Endothelial cell of umbilical vein (primary cell): ENCODE results near the gene PCGF5. TPM values are rescaled to one million over a fixed set of nuclear protein-coding genes. Genes with fewer than 3 reads are reported as not detected.

Experiments used
- Bru-seq: library from RNA; stranded (reverse); fragments of 400-500 nt; gene quantifications from one replicate; lab custom pipeline; 2021; lab: Mats Ljungman, UMichigan
- BruChase-seq, 2 experiments: library from RNA; stranded (reverse); fragments of 400-500 nt; gene quantifications; one replicate each; lab custom pipeline; 2021; lab: Mats Ljungman, UMichigan
- BruUV-seq: library from RNA; stranded (reverse); fragments of 400-500 nt; replicated peaks from 2 replicates; lab custom pipeline; 2021; lab: Mats Ljungman, UMichigan
- CTCF ChIA-PET: fragments of 300-600, 350-600 bp; sonication (Branson Sonifier 250); formaldehyde crosslinking; loops from one replicate; lab custom pipeline; 2021; ENCODE audit warnings: antibody characterized with exemption, inconsistent platforms; lab: Charles Lee
- POLR2A ChIA-PET: fragments of 300-600, 350-600 bp; sonication (Branson Sonifier 250); formaldehyde crosslinking; loops from one replicate; lab custom pipeline; 2021; ENCODE audit warnings: antibody characterized with exemption, inconsistent platforms; lab: Charles Lee
- DNase-seq: peaks from one replicate; pipeline ENCODE4 v3.0.0-alpha.2; 2011; ENCODE audit warnings: low read depth, low spot score
- FAIRE-seq: peaks from 2 replicates; lab custom pipeline; 2011; peaks lifted over from hg19 to GRCh38; lab: Jason Lieb, UNC
- H2AFZ ChIP-seq: 2 replicates; pipeline ENCODE4 v1.6.0; 2012; ENCODE audit warnings: low read depth, low read length, control low read depth, inconsistent platforms
- H3K27ac ChIP-seq: 2 replicates; pipeline ENCODE4 v1.5.1; 2011; ENCODE audit warnings: low read depth, mild to moderate bottlenecking, control low read depth, low read length, moderate library complexity; ENCODE audit not compliant: insufficient read depth
- H3K27me3 ChIP-seq, 2 experiments: 2 replicates each; pipeline versions ENCODE4 v1.6.0 to v1.6.1; 2011; ENCODE audit warnings: low read length in 2 of 2, mixed read lengths in 1 of 2; ENCODE audit not compliant: control insufficient read depth in 2 of 2, insufficient read depth in 2 of 2
- H3K36me3 ChIP-seq, 2 experiments: 2 replicates in 1 of 2; 3 replicates in 1 of 2; pipeline ENCODE4 v1.5.1; 2011; ENCODE audit warnings: low read length in 2 of 2, mild to moderate bottlenecking in 1 of 2, moderate library complexity in 1 of 2; ENCODE audit not compliant: control insufficient read depth in 2 of 2, insufficient read depth in 2 of 2; ENCODE audit errors: extremely low read depth in 1 of 2
- H3K4me1 ChIP-seq: 3 replicates; pipeline ENCODE4 v1.5.1; 2011; ENCODE audit warnings: mild to moderate bottlenecking, low read length; ENCODE audit not compliant: control insufficient read depth, insufficient read depth; ENCODE audit errors: extremely low read depth
- H3K4me2 ChIP-seq: 2 replicates; pipeline ENCODE4 v1.6.1; 2011; ENCODE audit warnings: low read length, control low read depth, mixed read lengths; ENCODE audit not compliant: insufficient read depth
- H3K4me3 ChIP-seq, 3 experiments: fragments of 200-600 bp in 1 of 3; sonication (generic), shearing (Covaris generic) in 1 of 3; replicated peaks in 1 of 3; 2 replicates each; pipeline ENCODE4 v1.5.1; 2011 to 2016; ENCODE audit warnings: control low read depth in 3 of 3, low read length in 3 of 3, mild to moderate bottlenecking in 2 of 3, inconsistent platforms in 1 of 3, low read depth in 1 of 3, moderate library complexity in 1 of 3; ENCODE audit not compliant: insufficient read depth in 1 of 3
- H3K79me2 ChIP-seq: 2 replicates; pipeline ENCODE4 v1.6.0; 2012; ENCODE audit warnings: low read length, inconsistent platforms; ENCODE audit not compliant: control insufficient read depth, insufficient read depth
- H3K9ac ChIP-seq: replicated peaks from 2 replicates; pipeline ENCODE3; 2011; ENCODE audit warnings: low read length, control low read depth; ENCODE audit not compliant: insufficient read depth; ENCODE audit errors: extremely low read depth
- H3K9me1 ChIP-seq: replicated peaks from 3 replicates; pipeline ENCODE4 v1.6.0; 2011; ENCODE audit warnings: mild to moderate bottlenecking, low read length; ENCODE audit not compliant: control insufficient read depth, insufficient read depth; ENCODE audit errors: extremely low read depth
- H3K9me3 ChIP-seq: replicated peaks from 2 replicates; pipeline ENCODE4 v1.5.1; 2012; ENCODE audit warnings: low read length, inconsistent platforms; ENCODE audit not compliant: control insufficient read depth, insufficient read depth
- H4K20me1 ChIP-seq: replicated peaks from 2 replicates; pipeline ENCODE3; 2011; ENCODE audit warnings: mild to moderate bottlenecking, low read length; ENCODE audit not compliant: control insufficient read depth, insufficient read depth; ENCODE audit errors: extremely low read depth
- CTCF ChIP-seq, 2 donors: IDR thresholded peaks; 1 replicate in 1 of 2; 2 replicates in 1 of 2; pipeline ENCODE4 v1.5.1; 2011; ENCODE audit warnings: low read length in 2 of 2, mild to moderate bottlenecking in 2 of 2, moderate library complexity in 2 of 2, control low read depth in 1 of 2, inconsistent platforms in 1 of 2, low read depth in 1 of 2; ENCODE audit not compliant: insufficient read depth in 1 of 2; ENCODE audit errors: extremely low read depth in 1 of 2
- FOS ChIP-seq: IDR thresholded peaks from 2 replicates; pipeline ENCODE4 v1.6.1; 2011; ENCODE audit warnings: mild to moderate bottlenecking, low read length, moderate library complexity, borderline replicate concordance; ENCODE audit not compliant: insufficient read depth
- POLR2A ChIP-seq: IDR thresholded peaks from 2 replicates; pipeline ENCODE4 v1.6.1; 2012; ENCODE audit warnings: low read depth, mild to moderate bottlenecking, control low read depth, low read length
- POLR2AphosphoS5 ChIP-seq: IDR thresholded peaks from 2 replicates; pipeline ENCODE4 v1.6.1; 2012; ENCODE audit warnings: low read depth, mild to moderate bottlenecking, control low read depth, low read length, moderate library complexity; ENCODE audit not compliant: insufficient read depth
- dilution Hi-C: fragments of 300-500 bp; cut with MboI; formaldehyde crosslinking; loops from one replicate; pipeline ENCODE4 v1.15.0; 2019; ENCODE audit warnings: low sequenced_read_pairs; ENCODE audit not compliant: extremely low pct_ligation_motif_present
- intact Hi-C: fragments of 100-400 bp; cut with micrococcal nuclease; formaldehyde crosslinking; loops from one replicate; pipeline ENCODE4 v1.10.0; 2022
- long read RNA-seq: library from polyadenylated mRNA; stranded (forward); transcript quantifications from one replicate; pipeline ENCODE4 v2.0.0, GENCODE V29; 2021
- polyA minus RNA-seq, 3 experiments: library from RNA; depleted of rRNA, polyadenylated mRNA; stranded (reverse); fragments of >200 nt; gene quantifications; 1 replicate in 1 of 3; 2 replicates in 2 of 3; pipeline ENCODE4 v1.2.3, GENCODE V29; 2011
- polyA plus RNA-seq, 4 experiments: library from polyadenylated mRNA; depleted of rRNA in 3 of 4; stranded (reverse) in 3 of 4; unstranded in 1 of 4; fragments of >200 nt; gene quantifications; 2 replicates each; pipeline versions ENCODE4 v1.2.1 to v1.2.3, GENCODE V29; 2011 to 2012; ENCODE audit warnings: missing spikeins in 1 of 4
- total RNA-seq: library from RNA; stranded (reverse); gene quantifications from 2 replicates; pipeline ENCODE4 v1.2.3, GENCODE V29; 2021

The PCGF5 gene
- total RNA-seq, result 26.0 and 29.8 TPM in 2 replicates
- 23.7 and 25.0 TPM in 2 replicates for polyA plus RNA-seq
- polyA plus RNA-seq (2011; cell fraction: cytosol; rRNA removed), result 26.2 and 27.4 TPM in 2 replicates
- polyA plus RNA-seq (2011; cell fraction: nucleus; rRNA removed), result 14.7 and 16.2 TPM in 2 replicates
- polyA plus RNA-seq (2012), result 25.5 and 35.1 TPM in 2 replicates
- polyA minus RNA-seq, result 30.7 and 31.6 TPM in 2 replicates
- polyA minus RNA-seq (2011; cell fraction: cytosol; rRNA and poly(A)+ RNA removed), result 20.4 TPM
- 42.5 and 57.9 TPM in 2 replicates for polyA minus RNA-seq (2011; cell fraction: nucleus; rRNA and poly(A)+ RNA removed)
- percentile 68 among the genes with signal in this experiment for Bru-seq, nascent RNA
- percentile 72 among the genes with signal in this experiment for BruChase-seq, experiment 1, labeled RNA remaining after a 6-hour chase
- BruChase-seq, experiment 2, labeled RNA remaining after a 2-hour chase, result percentile 62 among the genes with signal in this experiment
- long read RNA-seq, full-length matches to known transcripts, result 48 of 71 reads
- long read RNA-seq, partial matches to known transcripts, result 4 of 71 reads
- long read RNA-seq, other reads (novel, unspliced or antisense), result 19 of 71 reads

- POLR2A ChIA-PET, result no interaction called here
- dilution Hi-C loops (no loop called here), intact Hi-C loops (loop anchor here (1.0 to 2.0 kb wide), 4 partner anchors 22 to 349 kb away; partner anchors contain the start of gene RPP30)
- no peaks in the 10 kb centered on the region for H4K20me1 ChIP-seq
- H3K4me2 ChIP-seq, result peak within 1 kb of the TSS; percentile 96
- H2AFZ ChIP-seq, result peak within 1 kb of the TSS; percentile 98
- peak; percentile 16 to 49 for TF ChIP-seq CTCF (IDR thresholded peaks at IDR 0.05; ENCODE audit: extremely low read depth in 1 of 2, insufficient read depth in 1 of 2, low read depth in 1 of 2, low read length in 2 of 2)
- TF ChIP-seq POLR2A, result peak; percentile 63
- peak; percentile 82 for TF ChIP-seq POLR2AphosphoS5
- TF ChIP-seq FOS, result no peak
- peaks cover 11% of the 10 kb centered on the region for H3K79me2 ChIP-seq
- no peaks in the 10 kb centered on the region for H3K9me1 ChIP-seq
- H3K27ac ChIP-seq, result peak within 1 kb of the TSS; percentile 75
- DNase-seq (peak; percentile 85), FAIRE-seq (peak; percentile 74)
- H3K4me1 ChIP-seq, result peaks cover 10% of the 10 kb centered on the region
- BruUV-seq, result no TSS peak
- H3K36me3 ChIP-seq, result no peaks in the 10 kb centered on the region
- no peaks in the 10 kb centered on the region for H3K9me3 ChIP-seq
- H3K27me3 ChIP-seq, result no peaks in the 10 kb centered on the region
- H3K4me3 ChIP-seq, result peak within 1 kb of the TSS; percentile 87 to 96 (median 91)
- H3K9ac ChIP-seq, result peak within 1 kb of the TSS; percentile 92
- CTCF ChIA-PET, result interaction anchor here (1.0 kb wide), 1 partner anchor 309 kb away, joined by 4 read pairs; no protein-coding TSS in a partner anchor
Measured at GRCh38 chr10:91220194-91220953, at the start of gene PCGF5. Gene PCGF5 (plus strand): TSS chr10:91220663. CDS start chr10:91222872, 2,209 bp downstream.
